H9 (cell line): ENCODE measurements around the gene GOLT1A. TPM values are rescaled to one million over a fixed set of nuclear protein-coding genes. Genes with fewer than 3 reads are reported as not detected.

Experiments
- DNase-seq: peaks from one replicate; pipeline ENCODE4 v3.0.0-alpha.2; 2017
- H2AFZ ChIP-seq: one replicate; pipeline ENCODE4 v1.6.1; 2013; ENCODE audit warnings: mild to moderate bottlenecking, low read length, control low read depth, moderate library complexity
- H2AK5ac ChIP-seq: 2 replicates; pipeline ENCODE4 v1.6.1; 2013; ENCODE audit warnings: low read length, control low read depth, mixed read lengths; ENCODE audit not compliant: insufficient read length
- H2BK120ac ChIP-seq: one replicate; pipeline ENCODE4 v1.6.1; 2013; ENCODE audit warnings: low read depth, mild to moderate bottlenecking, low read length, control low read depth, inconsistent platforms; ENCODE audit not compliant: poor library complexity, severe bottlenecking
- H2BK12ac ChIP-seq: 2 replicates; pipeline ENCODE4 v1.6.1; 2013; ENCODE audit warnings: low read length, control low read depth, mixed read lengths, low read depth; ENCODE audit not compliant: insufficient read length
- H2BK15ac ChIP-seq: 2 replicates; pipeline ENCODE4 v1.6.1; 2013; ENCODE audit warnings: low read depth, low read length, control low read depth
- H2BK20ac ChIP-seq: one replicate; pipeline ENCODE4 v1.6.1; 2013; ENCODE audit warnings: low read depth, mild to moderate bottlenecking, low read length, control low read depth, inconsistent platforms; ENCODE audit not compliant: poor library complexity, severe bottlenecking
- H2BK5ac ChIP-seq: 2 replicates; pipeline ENCODE4 v1.6.1; 2013; ENCODE audit warnings: low read length, control low read depth, mixed read lengths; ENCODE audit not compliant: insufficient read length
- H3K14ac ChIP-seq: 2 replicates; pipeline ENCODE4 v1.6.1; 2013; ENCODE audit warnings: low read length, control low read depth; ENCODE audit not compliant: insufficient read depth
- H3K18ac ChIP-seq: 2 replicates; pipeline ENCODE4 v1.6.1; 2013; ENCODE audit warnings: low read depth, mild to moderate bottlenecking, mixed read lengths, low read length, control low read depth; ENCODE audit not compliant: insufficient read length
- H3K23ac ChIP-seq: 2 replicates; pipeline ENCODE4 v1.6.1; 2013; ENCODE audit warnings: low read length, control low read depth, mixed read lengths, low read depth; ENCODE audit not compliant: insufficient read length
- H3K23me2 ChIP-seq: 2 replicates; pipeline ENCODE4 v1.6.1; 2013; ENCODE audit warnings: low read depth, mild to moderate bottlenecking, mixed read lengths, low read length, control low read depth; ENCODE audit not compliant: insufficient read length, poor library complexity, severe bottlenecking
- H3K27ac ChIP-seq: 2 replicates; pipeline ENCODE4 v1.5.1; 2013; ENCODE audit warnings: low read length, control low read depth, mixed read lengths, low read depth; ENCODE audit not compliant: insufficient read length
- H3K27me3 ChIP-seq: 2 replicates; pipeline ENCODE4 v1.6.1; 2013; ENCODE audit warnings: low read length, control low read depth, inconsistent platforms; ENCODE audit not compliant: insufficient read depth
- H3K4ac ChIP-seq: 2 replicates; pipeline ENCODE4 v1.6.1; 2013; ENCODE audit warnings: low read depth, mild to moderate bottlenecking, control low read depth, inconsistent platforms, low read length, moderate library complexity
- H3K4me1 ChIP-seq: 2 replicates; pipeline ENCODE4 v1.6.1; 2013; ENCODE audit warnings: low read length, control low read depth, inconsistent platforms; ENCODE audit not compliant: insufficient read depth
- H3K4me2 ChIP-seq: 2 replicates; pipeline ENCODE4 v1.6.1; 2013; ENCODE audit warnings: low read length, control low read depth, mixed read lengths; ENCODE audit not compliant: insufficient read length, insufficient read depth
- H3K56ac ChIP-seq: 2 replicates; pipeline ENCODE4 v1.6.1; 2013; ENCODE audit warnings: low read depth, mild to moderate bottlenecking, mixed read lengths, low read length, control low read depth; ENCODE audit not compliant: insufficient read length
- H3K79me1 ChIP-seq: 2 replicates; pipeline ENCODE4 v1.6.1; 2013; ENCODE audit warnings: low read depth, mild to moderate bottlenecking, moderate library complexity, low read length, control low read depth, inconsistent platforms; ENCODE audit not compliant: insufficient read depth, poor library complexity, severe bottlenecking
- H3K79me2 ChIP-seq: 2 replicates; pipeline ENCODE4 v1.6.1; 2013; ENCODE audit warnings: low read length, control low read depth, inconsistent platforms; ENCODE audit not compliant: insufficient read depth
- H3K9ac ChIP-seq: 2 replicates; pipeline ENCODE4 v1.6.1; 2013; ENCODE audit warnings: low read length, control low read depth, mixed read lengths; ENCODE audit not compliant: insufficient read length; ENCODE audit errors: extremely low read depth
- H3K9me3 ChIP-seq: one replicate; pipeline ENCODE4 v1.6.1; 2013; ENCODE audit warnings: low read depth, low read length, inconsistent platforms; ENCODE audit not compliant: control insufficient read depth
- H3T11ph ChIP-seq: one replicate; pipeline ENCODE4 v1.6.1; 2013; ENCODE audit warnings: mild to moderate bottlenecking, low read length, control low read depth, inconsistent platforms
- H4K20me1 ChIP-seq: one replicate; pipeline ENCODE4 v1.6.1; 2013; ENCODE audit not compliant: control insufficient read depth, insufficient read length, insufficient read depth
- H4K5ac ChIP-seq: 2 replicates; pipeline ENCODE4 v1.6.1; 2013; ENCODE audit warnings: low read depth, mild to moderate bottlenecking, mixed read lengths, low read length, control low read depth; ENCODE audit not compliant: insufficient read length
- H4K8ac ChIP-seq: replicated peaks from 2 replicates; pipeline ENCODE4 v1.6.1; 2013; ENCODE audit warnings: low read length, control low read depth, mixed read lengths, low read depth; ENCODE audit not compliant: insufficient read length
- H4K91ac ChIP-seq: 2 replicates; pipeline ENCODE4 v1.6.1; 2013; ENCODE audit warnings: low read depth, mild to moderate bottlenecking, moderate library complexity, mixed read lengths, low read length, control low read depth; ENCODE audit not compliant: insufficient read length
- H3K27ac Mint-ChIP-seq, 3 experiments: 2 replicates in 2 of 3; 3 replicates in 1 of 3; pipeline ENCODE4 v1.8.0; 2020 to 2021; ENCODE audit warnings: mixed read lengths in 3 of 3, mild to moderate bottlenecking in 1 of 3, moderate library complexity in 1 of 3
- H3K27me3 Mint-ChIP-seq: 2 replicates; pipeline ENCODE4 v1.8.0; 2021; ENCODE audit warnings: low read depth, mild to moderate bottlenecking, moderate library complexity, mixed read lengths
- H3K36me3 Mint-ChIP-seq, 3 experiments: 2 replicates in 2 of 3; 3 replicates in 1 of 3; pipeline ENCODE4 v1.8.0; 2020 to 2021; ENCODE audit warnings: low read depth in 3 of 3, mixed read lengths in 3 of 3; ENCODE audit not compliant: insufficient read depth in 1 of 3
- H3K4me1 Mint-ChIP-seq, 2 experiments: 2 replicates each; pipeline ENCODE4 v1.8.0; 2020; ENCODE audit warnings: mixed read lengths in 2 of 2
- H3K4me3 Mint-ChIP-seq, 2 experiments: 2 replicates in 1 of 2; 3 replicates in 1 of 2; pipeline ENCODE4 v1.8.0; 2020 to 2021; ENCODE audit warnings: mild to moderate bottlenecking in 2 of 2, mixed read lengths in 2 of 2, moderate library complexity in 1 of 2
- H3K9me3 Mint-ChIP-seq, 2 experiments: 2 replicates in 1 of 2; 3 replicates in 1 of 2; pipeline ENCODE4 v1.8.0; 2020; ENCODE audit warnings: mild to moderate bottlenecking in 2 of 2, mixed read lengths in 2 of 2, moderate library complexity in 1 of 2
- WGBS: extraction: QIAGEN DNeasy Blood & Tissue Kit; methylation state at CpG from one replicate; pipeline ENCODE4 v1.1.7; 2013; ENCODE audit warnings: missing lambda C conversion rate, low lambda C conversion rate, mixed read lengths; ENCODE audit not compliant: insufficient read length; ENCODE audit errors: extremely low coverage; 5-methylcytosine and 5-hydroxymethylcytosine counted together
- total RNA-seq: library from RNA; stranded (reverse); gene quantifications from 2 replicates; pipeline ENCODE4 v1.2.1, GENCODE V29; 2021
- TF ChIP-seq, protein P1 (sequence below): fragments of 200-600 bp; sonication (generic); conservative IDR thresholded peaks from 3 replicates; pipeline ENCODE4 v1.8.0; 2021; ENCODE audit warnings: antibody characterized with exemption, mild to moderate bottlenecking

The GOLT1A gene
- total RNA-seq, 1 experiment from 2014 or later = 4.2 TPM

DNA sequence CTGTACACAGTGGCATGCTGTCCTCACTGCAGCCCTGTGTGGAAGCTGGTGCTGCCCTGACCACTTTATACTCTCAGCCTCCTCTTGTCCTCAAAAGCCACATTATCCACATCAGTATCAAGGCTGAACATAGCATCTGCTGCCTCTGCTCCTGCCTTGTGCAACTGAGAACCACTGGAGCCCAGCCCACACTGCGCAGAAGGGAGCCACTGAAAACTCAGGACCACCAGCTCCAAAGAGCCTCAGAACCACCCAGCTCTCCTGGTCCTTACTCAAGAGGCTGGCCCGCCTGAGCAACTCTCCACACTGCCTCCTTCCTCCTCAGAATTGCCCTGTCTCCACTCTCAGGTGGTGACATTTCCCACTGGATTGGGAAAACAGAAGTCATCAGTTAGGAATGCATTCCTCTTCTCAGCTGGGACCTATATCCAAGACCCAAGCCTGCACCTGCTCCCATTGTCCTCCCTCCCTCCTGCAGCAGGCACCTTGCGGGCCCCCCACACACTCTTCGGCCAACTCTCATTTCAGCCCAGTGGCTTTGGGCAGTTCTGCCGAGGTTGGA, 10.5 kb downstream of the GOLT1A start:
- H2BK12ac ChIP-seq = no peak overlapping the region
- TF ChIP-seq, protein P1, sequence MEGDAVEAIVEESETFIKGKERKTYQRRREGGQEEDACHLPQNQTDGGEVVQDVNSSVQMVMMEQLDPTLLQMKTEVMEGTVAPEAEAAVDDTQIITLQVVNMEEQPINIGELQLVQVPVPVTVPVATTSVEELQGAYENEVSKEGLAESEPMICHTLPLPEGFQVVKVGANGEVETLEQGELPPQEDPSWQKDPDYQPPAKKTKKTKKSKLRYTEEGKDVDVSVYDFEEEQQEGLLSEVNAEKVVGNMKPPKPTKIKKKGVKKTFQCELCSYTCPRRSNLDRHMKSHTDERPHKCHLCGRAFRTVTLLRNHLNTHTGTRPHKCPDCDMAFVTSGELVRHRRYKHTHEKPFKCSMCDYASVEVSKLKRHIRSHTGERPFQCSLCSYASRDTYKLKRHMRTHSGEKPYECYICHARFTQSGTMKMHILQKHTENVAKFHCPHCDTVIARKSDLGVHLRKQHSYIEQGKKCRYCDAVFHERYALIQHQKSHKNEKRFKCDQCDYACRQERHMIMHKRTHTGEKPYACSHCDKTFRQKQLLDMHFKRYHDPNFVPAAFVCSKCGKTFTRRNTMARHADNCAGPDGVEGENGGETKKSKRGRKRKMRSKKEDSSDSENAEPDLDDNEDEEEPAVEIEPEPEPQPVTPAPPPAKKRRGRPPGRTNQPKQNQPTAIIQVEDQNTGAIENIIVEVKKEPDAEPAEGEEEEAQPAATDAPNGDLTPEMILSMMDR = no peak
- H4K91ac ChIP-seq = no peak overlapping the region
- WGBS = no CpG with 5 or more reads among the region's 5 CpGs
- no peaks in the 10 kb centered on the region for H3K79me1 ChIP-seq
- H3K9ac ChIP-seq = no peak overlapping the region
- H3K23ac ChIP-seq = no peak overlapping the region
- no peak overlapping the region for H3K27ac ChIP-seq
- H3K23me2 ChIP-seq = no peaks in the 10 kb centered on the region
- H2BK5ac ChIP-seq = no peak overlapping the region
- no peak for DNase-seq
- no peak overlapping the region for H3K4ac ChIP-seq
- H3K18ac ChIP-seq = no peak overlapping the region
- peak overlapping the region; percentile 17 for H4K8ac ChIP-seq
- no peak overlapping the region for H2BK120ac ChIP-seq
- no peaks in the 10 kb centered on the region for H3K27me3 ChIP-seq
- Mint-ChIP-seq H3K27ac (peak overlapping the region in 1 of 3 experiments; percentile 91; a peak in 1 of 7 replicates), H3K4me3 (no peak overlapping the region), H3K4me1 (peaks cover 28 to 30% of the 10 kb centered on the region in 2 experiments), H3K27me3 (no peaks in the 10 kb centered on the region; the same call in 1 of the 2 replicates), H3K36me3 (no peaks in the 10 kb centered on the region), H3K9me3 (no peaks in the 10 kb centered on the region)
- H2AK5ac ChIP-seq = no peak overlapping the region
- H4K20me1 ChIP-seq = no peaks in the 10 kb centered on the region
- no peak overlapping the region for H3K14ac ChIP-seq
- no peak overlapping the region for H3T11ph ChIP-seq
- no peak overlapping the region for H2BK15ac ChIP-seq
- no peaks in the 10 kb centered on the region; the same call in 1 of the 2 replicates for H3K4me1 ChIP-seq
- no peak overlapping the region for H2AFZ ChIP-seq
- H3K79me2 ChIP-seq = no peaks in the 10 kb centered on the region
- H3K4me2 ChIP-seq = no peak overlapping the region
- H2BK20ac ChIP-seq = no peak overlapping the region
- no peaks in the 10 kb centered on the region for H3K9me3 ChIP-seq
- H4K5ac ChIP-seq = no peak overlapping the region
- H3K56ac ChIP-seq = no peak overlapping the region
